Body of pancreas (tissue), 4 donors: Measurements from ENCODE around the gene KRTAP5-3. TPM values are rescaled to one million over a fixed set of nuclear protein-coding genes. Genes with fewer than 3 reads are reported as not detected.

Source experiments
- ATAC-seq: fragments of 150-250 bp; one replicate; pipeline ENCODE4 v1.9.1; 2016
- DNase-seq, 4 donors: peaks; one replicate each; pipeline ENCODE4 v3.0.0-alpha.2; 2019
- H3K27ac ChIP-seq, 4 donors: fragments of 200-600 bp; sonication (generic); 1 replicate in 3 of 4; 2 replicates in 1 of 4; pipeline versions ENCODE4 v1.5.1 to v1.6.1; 2016 to 2019; ENCODE audit warnings: mild to moderate bottlenecking in 1 of 4, mixed read lengths in 1 of 4, moderate library complexity in 1 of 4
- H3K27me3 ChIP-seq, 2 donors: fragments of 200-600 bp; sonication (generic); one replicate each; pipeline ENCODE4 v1.6.0; 2016; ENCODE audit warnings: mild to moderate bottlenecking in 1 of 2
- H3K36me3 ChIP-seq, 2 donors: fragments of 200-600 bp; sonication (generic); replicated peaks in 1 of 2; 2 replicates each; pipeline ENCODE4 v1.5.1; 2016; ENCODE audit warnings: low read depth in 2 of 2; ENCODE audit not compliant: insufficient read depth in 1 of 2
- H3K4me1 ChIP-seq: fragments of 200-600 bp; sonication (generic); one replicate; pipeline ENCODE4 v1.6.0; 2016
- H3K4me3 ChIP-seq, 2 donors: fragments of 200-600 bp; sonication (generic); 1 replicate in 1 of 2; 2 replicates in 1 of 2; pipeline ENCODE4 v1.5.1; 2016 to 2019
- H3K9me3 ChIP-seq, 3 donors: fragments of 200-600 bp; sonication (generic); 1 replicate in 2 of 3; 2 replicates in 1 of 3; pipeline ENCODE4 v1.5.1; 2016
- POLR2A ChIP-seq, 3 donors: fragments of 450-650 bp; IDR thresholded peaks; one replicate each; pipeline ENCODE4 v1.6.1; 2016; ENCODE audit warnings: antibody characterized with exemption in 3 of 3, mild to moderate bottlenecking in 2 of 3
- WGBS, 2 donors: methylation state at CpG; one replicate each; pipeline ENCODE4 v1.1.5; 2017; 5-methylcytosine and 5-hydroxymethylcytosine counted together
- intact Hi-C: fragments of 100-400 bp; cut with DNase I; formaldehyde crosslinking; loops from one replicate; pipeline ENCODE4 v1.15.1; 2023
- total RNA-seq, 2 donors: library from RNA; depleted of rRNA; stranded (reverse); fragments of >200 nt; gene quantifications; one replicate each; pipeline ENCODE4 v1.1.0, GENCODE V29; 2016
- TF ChIP-seq, protein P1 (sequence below), 7 experiments: fragments of 450-650 bp in 4 of 7; fragments of 200-600 bp in 3 of 7; sonication (generic) in 3 of 7; IDR thresholded peaks; one replicate each; pipeline ENCODE4 v1.5.1; 2016 to 2019; ENCODE audit warnings: antibody characterized with exemption in 7 of 7

Gene KRTAP5-3
- total RNA-seq, 2 donors from 2014 or later: not detected

DNA sequence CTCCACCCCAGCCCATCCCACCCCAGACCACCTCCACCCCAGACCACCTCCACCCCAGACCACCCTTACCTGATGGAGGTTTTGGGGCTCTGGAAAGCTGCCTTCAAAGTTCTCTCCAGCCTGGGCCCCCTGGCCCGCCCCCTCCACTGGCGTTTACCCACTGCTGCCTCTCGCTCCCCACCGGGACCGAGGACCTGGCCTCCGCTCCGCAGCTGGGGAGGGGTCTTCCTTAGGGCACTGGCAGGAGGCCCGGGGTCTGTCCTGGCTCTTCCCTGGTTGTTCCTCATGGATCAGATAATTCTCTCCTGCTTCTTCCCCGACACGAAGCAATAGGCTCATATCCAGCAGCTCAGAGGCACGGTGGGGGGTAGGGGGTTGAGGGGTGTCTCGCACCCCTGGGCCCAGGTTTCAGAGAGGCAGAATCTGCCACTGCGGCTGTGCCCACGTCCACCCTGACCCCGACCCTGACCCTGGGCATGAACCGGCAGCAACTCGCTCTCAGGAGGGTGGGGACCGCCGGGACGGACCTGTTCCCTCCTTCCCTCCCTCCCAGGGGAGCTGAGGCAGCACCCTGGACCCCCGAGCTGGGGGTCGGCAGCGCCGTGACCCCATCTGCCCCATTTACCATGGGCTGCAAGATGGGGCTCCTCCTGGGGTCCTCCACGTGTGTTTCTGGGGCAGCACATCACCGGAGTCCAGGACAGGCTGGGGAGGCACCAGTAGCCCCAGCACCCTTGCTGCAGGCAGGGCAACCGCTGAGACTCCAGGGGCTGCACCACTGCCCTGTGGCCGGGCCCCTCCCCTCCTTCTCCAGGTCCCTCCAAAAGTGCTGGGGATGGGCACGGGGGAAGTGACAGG, 34.3 kb upstream of the KRTAP5-3 start:
- no peaks in the 10 kb centered on the region for H3K9me3 ChIP-seq
- no peaks in the 10 kb centered on the region for H3K4me1 ChIP-seq
- DNase-seq (no peak), ATAC-seq (no peak)
- H3K27me3 ChIP-seq: no peaks in the 10 kb centered on the region
- no peak overlapping the region for H3K4me3 ChIP-seq
- 61 to 73% methylated on average over 11 to 29 of the region's 29 CpGs for WGBS, 2 donors
- intact Hi-C loops: no loop called here
- H3K27ac ChIP-seq: no peak overlapping the region
- H3K36me3 ChIP-seq: no peaks in the 10 kb centered on the region
- TF ChIP-seq, protein P1, sequence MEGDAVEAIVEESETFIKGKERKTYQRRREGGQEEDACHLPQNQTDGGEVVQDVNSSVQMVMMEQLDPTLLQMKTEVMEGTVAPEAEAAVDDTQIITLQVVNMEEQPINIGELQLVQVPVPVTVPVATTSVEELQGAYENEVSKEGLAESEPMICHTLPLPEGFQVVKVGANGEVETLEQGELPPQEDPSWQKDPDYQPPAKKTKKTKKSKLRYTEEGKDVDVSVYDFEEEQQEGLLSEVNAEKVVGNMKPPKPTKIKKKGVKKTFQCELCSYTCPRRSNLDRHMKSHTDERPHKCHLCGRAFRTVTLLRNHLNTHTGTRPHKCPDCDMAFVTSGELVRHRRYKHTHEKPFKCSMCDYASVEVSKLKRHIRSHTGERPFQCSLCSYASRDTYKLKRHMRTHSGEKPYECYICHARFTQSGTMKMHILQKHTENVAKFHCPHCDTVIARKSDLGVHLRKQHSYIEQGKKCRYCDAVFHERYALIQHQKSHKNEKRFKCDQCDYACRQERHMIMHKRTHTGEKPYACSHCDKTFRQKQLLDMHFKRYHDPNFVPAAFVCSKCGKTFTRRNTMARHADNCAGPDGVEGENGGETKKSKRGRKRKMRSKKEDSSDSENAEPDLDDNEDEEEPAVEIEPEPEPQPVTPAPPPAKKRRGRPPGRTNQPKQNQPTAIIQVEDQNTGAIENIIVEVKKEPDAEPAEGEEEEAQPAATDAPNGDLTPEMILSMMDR (IDR thresholded peaks at IDR 0.05): no peak
- no peak for TF ChIP-seq POLR2A (IDR thresholded peaks at IDR 0.05)

DNA sequence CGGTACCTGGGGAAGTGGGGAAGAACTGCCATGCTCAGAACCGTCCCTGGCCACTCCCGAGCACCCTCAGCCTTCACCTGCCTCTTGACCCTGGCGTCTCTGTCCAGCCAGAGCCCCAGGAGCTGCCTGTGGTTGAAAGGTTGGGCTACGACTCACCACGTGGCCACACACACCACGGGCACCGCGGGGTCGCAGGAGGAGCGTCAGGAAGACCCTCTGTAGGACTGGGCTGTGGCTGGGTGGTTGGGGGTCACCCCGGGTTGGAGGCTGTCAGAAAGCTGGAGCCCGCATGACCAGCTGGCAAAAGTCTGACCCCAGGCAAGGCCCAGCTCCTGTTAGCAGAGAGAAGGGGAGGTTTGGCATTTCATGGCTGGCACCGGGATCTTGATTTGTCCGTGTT, 32.8 kb upstream of the KRTAP5-3 start:
- intact Hi-C loops: no loop called here
- Histone ChIP-seq H3K4me3 (no peak overlapping the region), H3K27ac (no peak overlapping the region), H3K4me1 (no peaks in the 10 kb centered on the region), H3K36me3 (no peaks in the 10 kb centered on the region), H3K9me3 (no peaks in the 10 kb centered on the region), H3K27me3 (no peaks in the 10 kb centered on the region)
- ATAC-seq (no peak), DNase-seq (no peak)
- TF ChIP-seq, protein P1 (IDR thresholded peaks at IDR 0.05): no peak
- TF ChIP-seq POLR2A (IDR thresholded peaks at IDR 0.05): no peak
- 78 to 80% methylated on average over 8 to 15 of the region's 15 CpGs for WGBS, 2 donors

DNA sequence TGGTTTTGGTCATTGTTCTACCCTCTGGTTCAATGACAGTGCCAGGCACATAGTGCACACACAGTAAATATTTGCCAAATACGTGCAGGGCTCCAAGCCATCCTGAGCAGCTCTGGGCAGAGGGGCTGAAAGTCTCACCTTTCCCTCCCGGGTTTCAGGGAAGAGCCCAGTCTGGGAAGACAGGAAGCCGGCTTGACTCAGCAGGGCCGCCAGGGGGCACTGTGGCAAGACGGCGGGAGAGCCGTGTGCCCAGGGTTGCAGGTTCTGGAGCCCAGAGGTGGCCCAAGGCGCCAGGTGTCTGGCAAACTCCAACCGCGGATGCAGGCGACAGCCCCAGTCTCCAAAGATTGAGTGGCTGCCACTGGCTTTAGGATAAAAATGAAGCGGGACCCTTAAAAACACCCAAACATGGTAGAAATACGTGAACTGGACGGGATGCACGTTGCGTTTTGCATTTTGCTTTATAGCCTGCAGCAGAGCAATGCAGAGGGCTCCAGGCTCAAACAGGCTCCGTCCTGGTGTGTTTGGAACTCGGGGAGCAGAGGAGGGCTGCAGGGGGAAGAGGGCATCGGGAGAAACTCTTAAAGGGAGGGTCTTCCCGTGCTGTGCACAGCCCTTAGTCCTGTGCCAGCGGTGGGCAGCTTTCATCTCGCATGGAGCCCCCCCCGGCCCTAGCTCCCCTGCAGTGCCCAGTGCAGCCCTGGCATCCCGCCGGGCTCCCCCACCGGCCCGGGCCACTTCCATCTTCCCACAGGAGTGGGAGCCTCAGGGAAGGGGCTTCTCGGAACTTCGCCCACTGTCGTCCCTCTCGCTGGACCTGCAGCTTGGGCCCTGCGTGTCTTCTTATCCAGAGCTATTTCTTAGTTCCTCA, 32.0 kb upstream of the KRTAP5-3 start:
- Histone ChIP-seq H3K4me3 (no peak overlapping the region), H3K9me3 (no peaks in the 10 kb centered on the region), H3K36me3 (no peaks in the 10 kb centered on the region), H3K27ac (no peak overlapping the region), H3K27me3 (no peaks in the 10 kb centered on the region), H3K4me1 (no peaks in the 10 kb centered on the region)
- WGBS, 2 donors: 49 to 50% methylated on average over 21 to 32 of the region's 32 CpGs
- intact Hi-C loops: no loop called here
- peak; percentile 82 for ATAC-seq
- DNase-seq: peak; percentile 20 to 55 (median 48)
- TF ChIP-seq, protein P1 (IDR thresholded peaks at IDR 0.05): peak; percentile 61 to 75 (median 69)
- TF ChIP-seq POLR2A (IDR thresholded peaks at IDR 0.05): no peak

DNA sequence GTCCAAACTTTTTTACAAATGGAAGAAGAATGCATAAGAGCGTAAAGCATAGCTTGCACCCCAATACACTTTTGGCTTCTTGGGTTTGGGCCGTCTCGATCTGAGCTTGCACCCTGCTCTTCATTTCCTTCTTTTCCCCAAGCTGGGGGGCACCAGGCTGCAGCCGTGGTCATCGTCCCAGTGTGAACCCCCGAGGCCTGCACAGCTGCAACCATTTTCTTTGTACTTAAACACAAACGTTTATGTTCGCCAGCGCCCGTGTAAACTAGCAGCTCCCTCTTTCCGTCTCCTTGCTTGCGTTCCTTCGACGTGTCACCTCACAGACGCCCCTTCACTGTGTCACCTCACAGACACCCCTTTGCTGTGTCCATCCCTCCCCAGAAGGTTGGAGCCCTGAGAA, 31.4 kb upstream of the KRTAP5-3 start:
- no peak overlapping the region for H3K27ac ChIP-seq
- no peak for DNase-seq
- ATAC-seq: no peak
- H3K27me3 ChIP-seq: no peaks in the 10 kb centered on the region
- TF ChIP-seq, protein P1 (IDR thresholded peaks at IDR 0.05): no peak
- no peak for TF ChIP-seq POLR2A (IDR thresholded peaks at IDR 0.05)
- intact Hi-C loops: no loop called here
- no peaks in the 10 kb centered on the region for H3K4me1 ChIP-seq
- H3K4me3 ChIP-seq: no peak overlapping the region
- H3K36me3 ChIP-seq: no peaks in the 10 kb centered on the region
- no peaks in the 10 kb centered on the region for H3K9me3 ChIP-seq
- 44 to 47% methylated on average over 15 of the region's 15 CpGs for WGBS, 2 donors
